Fibroblast of mammary gland (primary cell): ENCODE measurements around the gene NF1.
"Not testable (repeated sequence)": the region's sequence is repeated elsewhere in the genome, so short reads cannot be mapped to it uniquely, and the experiment has no call there.

Source experiments
- DNase-seq: peaks from one replicate; pipeline ENCODE4 v3.0.0-alpha.2; 2010; ENCODE audit warnings: low read depth
- H3K4me3 ChIP-seq: 2 replicates; pipeline ENCODE4 v1.5.1; 2011; ENCODE audit warnings: low read depth, mild to moderate bottlenecking, low read length, moderate library complexity; ENCODE audit not compliant: control insufficient read depth
- TF ChIP-seq, protein P1 (sequence below): conservative IDR thresholded peaks from 2 replicates; pipeline ENCODE4 v1.5.1; 2011; ENCODE audit warnings: low read depth, low read length, inconsistent platforms; ENCODE audit not compliant: control insufficient read depth, insufficient read depth

The NF1 gene

DNA sequence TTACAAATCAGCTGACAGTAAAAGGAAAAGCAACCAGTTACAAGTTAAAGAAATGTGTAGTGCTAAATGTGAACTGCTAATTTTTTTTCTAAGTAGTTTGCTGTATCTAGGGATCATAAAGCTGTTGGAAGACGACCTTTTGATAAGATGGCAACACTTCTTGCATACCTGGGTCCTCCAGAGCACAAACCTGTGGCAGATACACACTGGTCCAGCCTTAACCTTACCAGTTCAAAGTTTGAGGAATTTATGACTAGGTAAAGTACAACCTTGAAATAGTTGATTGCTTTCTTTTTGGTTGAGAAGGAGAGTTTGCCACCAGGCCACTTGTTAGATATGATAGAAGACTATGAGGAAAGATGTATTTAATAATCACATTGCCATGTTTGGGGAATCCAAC lies 166.8 kb downstream of the NF1 start:
- H3K4me3 ChIP-seq, result no peak overlapping the region
- TF ChIP-seq, protein P1, sequence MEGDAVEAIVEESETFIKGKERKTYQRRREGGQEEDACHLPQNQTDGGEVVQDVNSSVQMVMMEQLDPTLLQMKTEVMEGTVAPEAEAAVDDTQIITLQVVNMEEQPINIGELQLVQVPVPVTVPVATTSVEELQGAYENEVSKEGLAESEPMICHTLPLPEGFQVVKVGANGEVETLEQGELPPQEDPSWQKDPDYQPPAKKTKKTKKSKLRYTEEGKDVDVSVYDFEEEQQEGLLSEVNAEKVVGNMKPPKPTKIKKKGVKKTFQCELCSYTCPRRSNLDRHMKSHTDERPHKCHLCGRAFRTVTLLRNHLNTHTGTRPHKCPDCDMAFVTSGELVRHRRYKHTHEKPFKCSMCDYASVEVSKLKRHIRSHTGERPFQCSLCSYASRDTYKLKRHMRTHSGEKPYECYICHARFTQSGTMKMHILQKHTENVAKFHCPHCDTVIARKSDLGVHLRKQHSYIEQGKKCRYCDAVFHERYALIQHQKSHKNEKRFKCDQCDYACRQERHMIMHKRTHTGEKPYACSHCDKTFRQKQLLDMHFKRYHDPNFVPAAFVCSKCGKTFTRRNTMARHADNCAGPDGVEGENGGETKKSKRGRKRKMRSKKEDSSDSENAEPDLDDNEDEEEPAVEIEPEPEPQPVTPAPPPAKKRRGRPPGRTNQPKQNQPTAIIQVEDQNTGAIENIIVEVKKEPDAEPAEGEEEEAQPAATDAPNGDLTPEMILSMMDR, result no peak
- DNase-seq, result no peak

DNA sequence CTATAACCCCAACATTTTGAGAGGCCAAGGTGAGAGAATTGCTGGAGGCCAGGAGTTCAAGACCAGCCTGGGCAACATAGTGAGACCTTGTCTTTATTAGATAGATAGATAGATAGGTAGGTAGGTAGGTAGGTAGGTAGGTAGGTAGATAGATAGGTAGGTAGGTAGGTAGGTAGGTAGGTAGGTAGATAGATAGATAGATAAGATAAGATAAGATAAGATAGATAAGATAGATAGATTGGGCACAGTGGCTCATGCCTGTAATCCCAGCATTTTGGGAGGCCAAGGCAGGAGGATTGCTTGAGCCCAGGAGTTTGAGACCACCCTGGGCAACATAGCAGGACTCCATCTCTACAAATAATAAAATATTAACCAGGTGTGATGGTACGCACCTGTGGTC lies 168.1 kb downstream of the NF1 start:
- not testable (repeated sequence) for H3K4me3 ChIP-seq, DNase-seq

DNA sequence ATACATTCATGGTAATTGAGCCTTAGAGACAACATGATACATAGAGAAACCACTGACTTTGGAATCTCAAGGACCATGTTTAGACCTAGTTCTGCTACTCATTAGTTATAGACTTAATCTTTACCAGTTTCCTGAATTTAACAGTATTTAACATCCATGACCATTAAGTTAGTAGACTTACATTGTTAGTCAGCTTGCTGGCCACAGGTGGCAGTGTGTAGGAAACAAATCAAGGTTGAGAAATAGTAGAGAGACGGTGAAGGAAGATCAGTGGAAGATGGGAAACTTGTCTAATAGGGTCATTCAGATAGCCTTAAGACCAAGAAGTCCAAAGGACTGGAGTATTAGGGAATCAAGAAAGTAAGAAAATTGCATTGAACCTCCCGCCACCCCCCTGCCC lies 171.3 kb downstream of the NF1 start:
- TF ChIP-seq, protein P1, result peak; percentile 28
- H3K4me3 ChIP-seq, result no peak overlapping the region
- no peak for DNase-seq

GRCh38 chr17:31269036-31269577 lies 174.3 kb downstream of the NF1 start:
- no peak overlapping the region for H3K4me3 ChIP-seq
- TF ChIP-seq, protein P1, result no peak

GRCh38 chr17:31269578-31269983 lies 174.8 kb downstream of the NF1 start:
- TF ChIP-seq, protein P1, result no peak
- H3K4me3 ChIP-seq, result no peak overlapping the region
- DNase-seq, result peak; percentile 99

More at GRCh38 chr17:31269036-31269577, 174.3 kb downstream of the NF1 start:
- DNase-seq, result no peak

GRCh38 chr17:31272236-31272635 lies 177.5 kb downstream of the NF1 start:
- H3K4me3 ChIP-seq, result no peak overlapping the region
- TF ChIP-seq, protein P1, result no peak

GRCh38 chr17:31272803-31273202 lies 178.0 kb downstream of the NF1 start:
- no peak for DNase-seq
- TF ChIP-seq, protein P1, result no peak
- no peak overlapping the region for H3K4me3 ChIP-seq

More at GRCh38 chr17:31272236-31272635, 177.5 kb downstream of the NF1 start:
- DNase-seq, result no peak

- no peak for DNase-seq
- no peak overlapping the region for H3K4me3 ChIP-seq
- TF ChIP-seq, protein P1, result no peak
Measured at GRCh38 chr17:31273516-31273915, 178.7 kb downstream of the NF1 start.
